T1000 (cell line): ENCODE results near the gene MAPK9.
A peak's percentile ranks its signal among the peaks of the same experiment; 100 is the strongest.
"Not testable (repeated sequence)": the region's sequence is repeated elsewhere in the genome, so short reads cannot be mapped to it uniquely, and the experiment has no call there.

Experiments
- DNase-seq: peaks from one replicate; lab custom pipeline; 2025; ENCODE audit warnings: mixed read lengths; lab: John Stamatoyannopoulos, UW

The MAPK9 gene

DNA sequence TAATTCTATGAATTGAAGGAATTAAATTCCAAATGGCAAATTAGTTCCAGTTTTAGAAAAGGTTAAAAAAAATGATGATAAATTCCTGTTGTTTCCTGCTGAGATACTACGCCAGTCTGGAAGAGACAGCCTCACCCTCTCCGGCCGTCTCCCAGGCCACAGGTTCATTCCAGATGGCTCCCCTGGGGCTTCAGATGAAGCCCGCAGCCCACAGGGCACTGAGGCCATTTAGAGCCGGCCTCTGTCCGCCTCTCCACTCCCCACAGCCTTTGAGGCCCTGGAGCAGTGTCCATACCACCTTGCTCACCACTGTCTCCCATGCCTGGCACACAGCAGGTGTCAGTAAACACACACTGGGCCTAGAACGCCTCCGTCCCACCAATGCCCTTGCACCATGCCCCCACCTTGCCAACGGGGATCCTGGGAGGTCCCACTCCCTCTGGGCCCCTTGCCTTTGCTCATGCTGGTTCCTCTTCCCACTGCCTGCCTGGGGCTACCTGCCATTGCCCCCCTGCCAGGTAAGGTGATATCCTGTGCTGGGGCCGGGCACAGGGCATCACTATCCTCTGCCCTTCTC is 35.2 kb upstream of the MAPK9 start:
- no peak for DNase-seq

DNA sequence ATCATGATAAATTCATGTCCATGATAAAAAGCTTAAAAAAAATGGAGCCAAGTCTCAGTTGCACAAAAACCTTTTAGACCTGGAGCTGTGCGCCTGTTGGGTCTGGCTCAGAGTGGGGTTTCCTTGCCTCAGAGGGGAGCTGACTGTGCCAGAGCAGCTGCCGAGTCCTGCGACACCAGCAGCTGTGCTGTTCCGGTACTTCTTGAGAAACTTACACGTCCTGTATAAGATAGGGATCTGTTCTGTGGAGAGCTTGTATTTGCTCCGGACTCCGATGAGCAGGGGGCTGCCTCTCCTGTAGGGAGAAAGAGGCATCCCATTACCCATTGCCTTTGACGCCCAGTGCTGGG is 32.7 kb upstream of the MAPK9 start:
- DNase-seq: no peak

DNA sequence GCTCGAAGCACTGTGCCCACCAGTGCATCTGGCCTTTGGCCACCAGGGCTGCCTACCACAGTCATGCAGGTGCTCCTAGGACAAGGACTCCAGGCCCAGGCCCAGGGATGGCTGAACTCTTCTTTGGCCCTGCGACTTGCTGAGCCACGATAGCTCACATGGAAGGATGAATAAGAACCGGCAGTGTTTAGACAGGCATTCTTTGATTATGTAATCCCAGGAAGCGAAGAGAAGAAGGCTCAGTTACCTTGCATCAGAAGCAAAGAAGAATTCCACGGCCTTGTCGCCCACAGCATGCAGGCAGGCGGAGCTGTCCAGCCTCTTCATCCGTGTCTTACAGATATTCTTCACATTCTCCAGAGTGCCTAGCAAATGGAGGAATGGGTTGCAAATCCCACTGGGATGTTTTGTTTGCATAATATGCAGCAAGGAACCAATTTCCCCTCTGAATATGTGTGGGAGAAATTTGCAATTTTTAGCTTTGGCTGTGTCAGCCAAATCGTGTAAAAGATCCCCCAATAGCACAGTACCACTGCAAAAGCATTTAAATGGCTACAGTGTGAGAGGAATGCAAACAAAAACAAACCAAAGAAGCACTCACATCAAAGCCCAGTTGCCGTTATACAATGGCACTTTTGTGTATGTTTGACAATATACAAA is 32.2 kb upstream of the MAPK9 start:
- peak; percentile 30 for DNase-seq

DNA sequence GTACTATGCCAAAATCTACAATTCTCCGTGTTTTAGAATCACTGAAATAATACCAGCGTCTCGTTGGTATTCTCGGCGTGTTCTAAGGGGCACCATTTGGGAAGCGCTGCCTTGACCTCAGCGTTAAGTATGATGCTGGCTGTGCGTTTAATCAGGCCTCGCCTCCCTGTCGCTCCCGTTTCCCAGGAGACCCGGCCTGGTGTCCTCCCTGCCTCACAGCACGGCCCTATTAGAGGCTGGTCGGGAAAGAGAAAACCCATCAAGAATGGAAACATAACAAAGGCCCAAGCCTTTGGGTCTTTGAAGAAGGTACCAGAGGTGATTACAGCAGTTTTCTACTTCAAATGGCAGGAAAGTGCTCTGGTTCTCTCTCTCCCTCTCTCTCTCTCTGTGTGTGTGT is 31.3 kb upstream of the MAPK9 start:
- no peak for DNase-seq

DNA sequence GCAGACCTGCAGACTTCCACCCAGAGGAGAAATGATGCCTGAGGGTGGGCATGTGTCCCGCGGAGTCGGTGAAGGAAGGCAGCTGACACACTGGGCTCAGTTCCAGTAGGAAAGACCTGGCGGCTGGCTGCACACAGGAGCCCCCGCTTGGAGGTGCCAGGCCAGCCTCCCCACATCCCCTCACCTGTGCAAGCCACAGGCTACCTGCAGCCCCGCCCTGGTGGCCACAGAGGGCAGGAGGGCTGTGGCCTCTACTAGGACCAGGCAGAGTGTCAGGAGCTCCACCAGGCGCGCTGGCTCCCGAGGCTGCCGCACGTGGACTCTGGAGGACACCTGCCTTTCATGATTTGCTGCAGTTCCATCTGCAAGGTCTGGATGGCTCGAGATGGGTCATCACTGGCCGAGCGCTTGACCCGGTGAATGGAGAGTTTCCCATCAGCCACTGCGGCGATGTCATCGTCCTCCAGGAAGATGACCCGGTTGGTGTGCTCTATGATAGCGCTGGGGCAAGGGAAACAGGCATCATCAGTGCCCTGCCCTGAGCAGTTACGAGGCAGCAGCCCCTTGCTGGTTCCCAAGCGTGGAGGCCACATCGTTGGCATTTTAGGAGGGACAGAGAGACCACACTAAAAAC is 26.7 kb upstream of the MAPK9 start:
- DNase-seq: no peak

DNA sequence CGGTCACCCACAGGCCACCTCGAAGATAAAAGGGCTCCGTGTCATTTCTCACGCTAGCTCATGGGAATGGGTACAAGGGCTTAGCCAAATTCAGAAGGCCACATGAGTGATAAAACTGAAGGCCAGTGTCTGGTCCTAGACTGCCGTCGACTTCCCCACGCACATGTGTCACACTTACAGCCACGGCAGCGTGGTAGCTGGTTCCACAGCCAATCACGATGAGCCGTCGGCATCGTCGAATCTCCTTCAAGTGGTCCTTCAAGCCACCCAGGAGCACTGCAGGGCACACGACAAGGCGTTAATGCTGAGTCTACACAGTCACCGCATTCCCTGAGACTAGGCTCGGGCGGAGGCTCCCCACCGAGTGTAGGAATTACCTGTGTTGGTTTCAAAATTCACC is 24.7 kb upstream of the MAPK9 start:
- DNase-seq: no peak

DNA sequence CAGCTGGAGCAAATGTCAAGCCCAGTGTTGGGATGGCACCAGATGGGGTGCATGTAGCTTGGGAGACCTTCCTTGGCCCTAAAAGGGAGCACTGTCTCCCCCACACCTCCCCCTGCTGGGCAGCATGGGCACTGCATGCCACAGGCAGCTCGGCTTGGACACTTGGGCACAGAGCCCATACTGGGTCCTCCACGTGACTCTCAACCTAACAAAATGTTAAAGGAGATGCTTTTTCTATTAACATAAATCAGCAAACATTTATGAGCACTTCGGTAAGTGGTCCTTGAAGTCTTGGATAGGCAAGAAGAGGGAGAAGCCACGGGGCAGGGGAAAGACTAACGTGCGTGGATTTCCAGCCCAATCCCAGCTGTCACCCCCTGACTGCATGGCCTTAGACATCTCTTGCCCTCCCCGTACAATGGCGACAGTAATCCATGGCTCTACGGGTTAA is 23.9 kb upstream of the MAPK9 start:
- no peak for DNase-seq

DNA sequence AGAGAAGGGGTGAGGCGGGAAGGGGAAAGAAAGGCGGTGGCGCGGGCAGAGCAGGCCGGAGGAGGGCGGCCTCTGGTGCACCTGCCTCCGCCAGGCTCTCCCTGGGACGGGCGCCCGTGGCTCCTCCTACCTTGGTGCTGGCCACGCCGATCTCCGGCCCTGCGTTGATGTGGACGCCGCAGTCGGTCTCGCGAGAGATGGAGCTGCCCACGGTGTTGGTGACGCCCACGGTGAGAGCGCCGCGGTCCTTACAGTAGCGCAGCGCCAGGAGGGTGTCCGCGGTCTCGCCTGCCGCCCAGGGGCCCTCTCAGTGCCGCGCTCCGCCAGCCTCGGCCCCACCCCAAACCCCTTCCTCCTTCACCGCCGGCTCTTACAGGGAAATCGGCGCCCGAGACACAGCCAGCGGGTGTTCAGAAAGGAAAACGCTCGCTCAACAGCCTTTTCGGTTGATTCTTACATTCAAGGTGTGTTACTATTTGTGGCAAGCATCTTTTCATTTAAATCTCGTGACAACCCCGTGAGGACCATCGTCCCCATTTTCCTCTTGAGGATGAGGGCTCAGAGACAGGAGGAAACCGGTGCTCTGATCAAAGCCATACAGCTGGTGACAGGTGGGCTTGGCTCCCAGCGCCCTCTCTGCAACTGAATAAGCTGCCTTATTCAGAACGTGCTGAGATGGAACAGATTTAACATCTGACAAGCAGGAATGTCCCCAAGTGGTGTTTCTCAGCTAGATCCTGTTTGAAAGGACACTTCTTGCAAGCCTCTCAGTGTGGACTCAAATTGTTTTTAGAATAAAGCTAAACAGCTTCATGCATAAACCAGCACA is 22.0 kb upstream of the MAPK9 start:
- DNase-seq: no peak

DNA sequence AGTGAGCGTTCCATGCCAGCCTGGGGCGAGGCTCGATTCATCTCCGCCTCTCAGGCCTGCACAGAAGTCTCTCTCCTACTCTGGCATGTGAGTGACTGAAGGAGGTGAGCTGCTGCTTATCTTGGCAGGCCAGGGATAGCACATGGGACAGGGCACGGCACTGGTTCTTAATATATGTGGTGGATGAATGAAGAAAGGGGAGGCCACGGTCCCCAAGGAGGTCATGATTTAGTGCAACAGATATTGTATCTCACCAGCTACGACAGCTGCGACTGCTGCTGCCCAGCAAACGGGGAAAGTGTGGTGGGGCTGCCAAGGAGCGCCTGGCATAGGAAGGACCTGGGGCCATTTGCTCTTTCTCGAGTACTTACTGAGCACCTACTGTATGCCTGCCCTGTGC is 19.3 kb upstream of the MAPK9 start:
- DNase-seq: no peak

DNA sequence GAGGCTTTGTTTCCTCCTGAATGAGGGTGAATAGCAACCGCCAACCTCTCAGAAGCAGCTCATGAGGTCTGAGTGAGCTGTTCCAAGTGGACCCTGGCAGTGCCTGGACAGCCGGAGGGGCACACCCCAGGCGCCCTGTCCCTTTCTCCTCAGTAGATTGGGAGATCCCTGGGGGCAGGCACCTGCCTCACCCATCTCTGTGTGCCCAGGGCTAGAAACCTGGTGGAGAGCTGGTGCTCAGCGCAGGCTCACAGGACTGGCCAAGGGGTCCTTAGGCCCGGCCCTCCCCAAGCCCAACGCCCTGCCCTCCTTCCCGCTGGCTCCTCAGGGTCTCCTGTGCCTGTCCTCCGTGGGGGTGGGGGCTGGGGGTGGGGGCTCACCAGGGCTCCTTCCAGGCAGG is 14.9 kb upstream of the MAPK9 start:
- DNase-seq: no peak

DNA sequence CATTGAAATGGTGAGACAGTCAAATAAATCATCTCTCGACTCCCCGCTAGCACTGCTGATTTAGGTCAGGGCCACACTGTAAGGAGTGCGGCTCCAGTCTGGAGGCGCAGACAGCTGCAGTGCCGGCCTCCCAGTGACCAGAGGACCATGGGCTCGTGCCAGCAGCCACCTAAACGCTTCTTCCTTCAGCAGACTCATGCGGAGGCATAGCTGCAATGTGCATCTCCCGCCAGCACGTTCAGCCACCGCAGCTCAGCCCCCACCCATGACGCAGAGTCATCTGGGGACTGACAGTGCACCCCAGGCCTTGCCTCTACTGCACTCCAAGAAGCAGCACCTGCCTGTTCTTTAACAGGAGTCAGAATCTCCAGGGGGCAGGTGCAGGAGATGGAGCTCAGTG is 13.6 kb upstream of the MAPK9 start:
- DNase-seq: no peak

DNA sequence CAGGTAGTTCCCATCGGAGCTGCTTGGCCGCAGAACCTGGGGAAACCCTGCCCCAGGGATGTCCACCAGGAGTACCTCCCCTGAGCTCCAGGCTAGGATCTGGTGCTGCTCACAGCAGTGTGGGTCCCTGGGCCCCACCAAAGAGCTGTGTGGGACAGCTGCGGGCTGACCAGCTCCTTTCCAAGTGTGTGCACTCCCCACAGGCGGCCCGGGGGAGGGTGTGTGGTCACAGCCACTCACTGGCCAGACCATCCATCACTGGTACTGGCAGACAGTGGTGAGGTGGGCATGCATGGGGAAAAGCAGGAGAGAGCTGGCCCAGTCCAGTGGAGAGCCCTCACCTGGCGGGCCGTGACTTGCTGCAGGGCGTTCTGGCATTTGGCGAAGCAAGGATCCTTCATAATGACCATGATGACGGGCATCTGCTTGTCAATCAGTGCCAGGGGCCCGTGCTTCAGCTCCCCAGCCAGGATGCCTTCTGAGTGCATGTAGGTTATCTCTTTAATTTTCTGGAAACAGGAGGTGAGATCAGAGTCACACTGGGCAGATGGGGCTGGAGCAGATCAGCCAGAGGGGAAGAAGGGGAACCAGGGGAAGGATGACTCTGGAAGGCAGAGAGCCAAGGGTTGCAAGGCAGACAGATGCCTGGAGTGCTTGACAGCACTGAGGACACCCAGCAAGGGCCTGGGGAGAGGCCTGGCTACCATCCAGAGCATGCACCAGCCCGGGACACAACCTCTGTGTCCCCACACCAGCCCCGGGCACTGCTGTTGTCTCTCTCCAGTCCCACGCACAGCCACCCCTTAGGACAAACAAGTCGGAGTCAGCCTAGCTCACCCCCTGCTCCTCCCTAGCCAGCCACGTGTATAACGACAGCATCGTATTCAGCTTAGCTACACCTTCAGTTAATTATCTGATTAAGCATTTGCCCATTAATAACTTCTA is 12.8 kb upstream of the MAPK9 start:
- DNase-seq: no peak

DNA sequence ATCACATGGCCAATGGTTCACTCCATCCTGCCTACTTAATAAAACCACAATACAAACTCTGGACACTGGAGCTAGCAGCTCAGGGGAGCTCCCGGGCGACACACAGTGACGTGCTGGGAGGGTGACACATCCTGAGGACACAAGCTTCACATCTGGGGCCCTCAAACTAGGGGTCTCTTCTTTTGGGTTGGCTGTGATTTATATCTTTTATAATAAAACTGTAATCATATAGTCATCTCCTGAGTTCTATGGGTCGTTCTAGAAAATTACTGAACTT is 12.1 kb upstream of the MAPK9 start:
- no peak for DNase-seq

DNA sequence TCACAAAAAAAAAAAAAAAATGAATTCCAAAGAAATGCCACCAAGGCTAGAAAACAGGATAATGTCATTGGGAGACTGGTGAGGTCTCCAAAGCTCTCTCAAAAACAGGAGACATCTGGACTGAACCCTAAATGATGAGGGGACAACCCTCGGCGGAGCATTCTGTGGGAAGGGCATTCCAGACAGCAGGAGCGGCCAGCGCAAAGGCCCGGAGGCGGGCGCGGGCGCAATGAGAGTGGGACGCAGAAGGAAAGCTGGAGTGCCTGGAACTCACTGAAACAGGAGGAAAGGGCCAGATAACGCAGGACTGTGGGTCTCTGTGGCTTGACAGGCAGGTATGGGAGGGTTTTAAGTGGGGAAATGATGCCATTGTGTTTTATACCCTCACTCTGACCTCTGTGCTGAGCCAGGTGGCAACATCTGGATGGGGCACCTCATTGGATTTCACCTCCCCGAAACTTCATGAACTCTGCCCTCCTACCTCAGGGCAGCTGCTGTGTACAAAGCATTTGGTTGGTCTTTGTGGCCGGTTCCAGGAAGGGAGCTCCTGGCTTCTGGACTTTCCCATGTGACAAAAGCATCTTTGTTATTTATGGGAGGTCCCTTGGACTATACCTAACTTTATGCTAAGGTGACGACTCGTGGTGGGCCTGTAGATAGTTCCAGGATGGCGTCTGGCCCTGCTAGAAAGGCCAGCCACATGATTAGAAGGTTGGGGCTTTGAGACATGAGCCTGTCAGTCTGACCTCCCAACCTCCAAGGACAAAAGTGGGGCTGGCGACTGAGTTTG is 11.5 kb upstream of the MAPK9 start:
- DNase-seq: no peak

DNA sequence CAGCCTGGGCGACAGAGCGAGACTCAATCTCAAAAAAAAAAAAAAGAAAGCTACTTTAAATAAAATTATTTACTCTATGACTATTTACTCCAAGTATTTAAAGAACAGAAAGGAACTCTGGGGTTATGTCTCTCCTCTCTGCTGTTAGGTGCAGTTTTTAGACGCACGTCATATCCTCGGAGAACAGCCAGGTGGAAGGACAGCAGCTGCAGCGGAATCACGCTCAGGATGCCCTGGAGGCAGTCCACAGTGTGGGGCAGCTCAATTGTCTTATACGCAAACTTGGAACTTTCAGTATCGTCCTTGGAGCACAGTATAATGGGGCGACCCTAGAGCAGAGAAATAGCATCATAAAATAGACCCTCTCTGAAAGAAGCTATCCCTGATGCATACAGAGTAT is 10.4 kb upstream of the MAPK9 start:
- no peak for DNase-seq

DNA sequence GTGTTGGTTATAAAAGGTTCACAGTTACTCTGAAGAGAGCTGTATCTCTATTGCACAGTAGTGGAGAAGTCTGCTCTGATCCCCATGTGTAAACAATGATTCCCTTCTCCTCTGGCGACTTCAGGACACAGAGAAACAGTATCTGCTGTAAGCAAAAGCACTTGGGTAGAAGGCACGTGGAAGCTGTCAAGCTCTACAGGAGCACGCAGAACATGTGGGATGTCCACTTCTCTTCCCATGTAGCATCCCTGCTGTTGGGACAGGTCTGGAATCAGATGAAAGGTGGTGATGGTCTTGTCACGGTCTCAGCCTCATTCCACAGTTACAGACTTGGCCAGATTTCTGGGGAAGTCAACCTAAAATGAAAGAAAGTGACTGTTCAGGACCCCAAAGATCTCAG is 9.4 kb upstream of the MAPK9 start:
- DNase-seq: no peak

DNA sequence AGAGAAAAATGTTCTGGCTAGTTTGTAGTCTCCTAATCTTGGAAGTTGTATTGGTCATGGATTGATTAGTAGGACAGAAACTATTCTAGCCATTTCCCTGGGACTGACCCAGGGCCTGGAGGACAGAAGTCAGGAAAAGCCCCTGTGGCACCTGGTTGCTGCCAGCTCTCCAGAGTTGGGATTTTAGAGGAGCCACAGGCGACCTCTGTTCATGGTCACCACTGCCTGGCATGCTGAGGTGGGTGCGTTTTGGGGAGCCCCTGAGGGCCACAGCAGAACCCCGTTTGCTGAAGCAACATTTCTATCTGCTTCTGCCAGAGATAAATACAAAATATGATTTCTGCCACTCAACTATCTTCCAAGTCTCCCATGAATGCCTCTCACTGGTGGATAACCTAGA is 7.6 kb upstream of the MAPK9 start:
- no peak for DNase-seq

DNA sequence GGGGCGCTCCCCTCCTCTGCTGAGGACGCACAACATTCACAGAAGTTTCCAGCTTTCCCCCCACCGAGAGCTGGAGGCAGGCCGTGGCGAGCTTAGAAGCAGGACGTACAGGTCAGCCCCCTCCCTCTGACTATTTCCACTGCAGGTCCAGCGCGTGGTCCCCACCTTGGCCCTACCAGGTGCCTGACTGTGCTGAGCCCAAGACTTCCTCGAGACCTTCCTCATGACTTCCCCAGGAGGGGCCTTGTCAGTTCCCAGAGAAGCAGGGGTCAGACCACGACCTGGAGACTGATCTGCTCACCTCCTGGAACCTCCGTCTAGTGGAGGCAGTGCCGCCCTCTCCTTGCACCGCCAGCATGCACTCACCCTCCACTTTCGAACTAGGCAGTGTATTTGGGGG is 7.1 kb upstream of the MAPK9 start:
- DNase-seq: not testable (repeated sequence)

DNA sequence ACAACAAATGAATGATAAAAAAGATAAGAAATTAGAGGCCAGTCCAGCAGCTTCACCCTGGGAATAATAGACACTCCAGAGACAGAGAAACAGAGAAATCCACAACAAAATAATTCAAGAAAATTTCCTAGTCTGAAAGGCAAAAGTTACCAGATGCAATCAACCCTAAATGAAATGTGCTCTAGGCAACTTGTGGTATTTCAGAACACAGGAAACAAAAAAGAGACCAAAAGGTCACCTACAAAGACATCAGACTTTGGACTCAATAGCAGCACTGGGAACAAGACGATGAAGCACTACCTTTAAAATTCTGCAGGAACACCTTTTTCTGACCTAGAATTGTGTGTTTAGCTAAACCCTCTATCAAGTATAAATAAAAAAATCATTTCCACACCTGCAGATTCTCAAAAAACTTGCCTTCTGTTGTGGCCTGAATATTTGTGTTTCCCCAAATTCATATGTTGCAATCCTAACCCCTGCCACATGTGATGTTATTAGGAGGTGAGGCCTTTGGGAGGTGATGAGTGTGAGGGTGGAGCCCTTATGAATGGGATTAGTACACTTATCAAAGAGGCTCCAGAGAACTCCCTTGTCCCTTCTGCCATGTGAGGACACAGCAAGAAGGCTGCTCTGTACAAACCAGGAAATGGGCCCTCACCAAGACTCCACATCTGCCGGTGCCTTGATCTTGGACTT is 5.9 kb upstream of the MAPK9 start:
- DNase-seq: no peak

DNA sequence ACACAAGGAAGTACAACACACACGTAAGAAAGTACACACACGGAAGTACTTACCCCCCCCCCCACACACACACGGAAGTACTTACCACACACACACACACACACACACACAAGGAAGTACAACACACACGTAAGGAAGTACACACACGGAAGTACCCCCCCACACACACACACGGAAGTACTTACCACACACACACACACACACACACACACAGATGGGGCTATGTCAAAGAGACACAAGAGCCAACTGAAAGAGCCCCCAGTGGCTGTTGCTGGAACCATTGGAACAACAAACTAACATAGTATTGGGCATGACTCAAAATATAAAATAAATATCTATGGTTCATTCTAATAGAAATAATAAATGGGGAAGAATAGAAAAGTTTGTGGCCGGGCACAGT is 4.9 kb upstream of the MAPK9 start:
- DNase-seq: no peak
